WTC11 (cell line): ENCODE results near the gene PDE4B. TPM values are rescaled to one million over a fixed set of nuclear protein-coding genes. Genes with fewer than 3 reads are reported as not detected.

Experiments used
- ATAC-seq: fragments of 200-7000 bp; cut with Tn5 transposase; 2 replicates; pipeline ENCODE4 v1.10.0; 2021; ENCODE audit warnings: mild to moderate bottlenecking, moderate library complexity
- CTCF ChIA-PET: fragments of 300-600 bp; sonication (Branson Sonifier 250); formaldehyde crosslinking; loops from one replicate; lab custom pipeline; 2021; ENCODE audit warnings: antibody characterized with exemption; lab: Charles Lee
- POLR2A ChIA-PET: fragments of 350-600 bp; sonication (Branson Sonifier 250); formaldehyde crosslinking; loops from one replicate; lab custom pipeline; 2021; ENCODE audit warnings: antibody characterized with exemption; lab: Charles Lee
- DNase-seq: peaks from one replicate; pipeline ENCODE4 v3.0.0; 2021; ENCODE audit warnings: low spot score
- H3K27ac Mint-ChIP-seq: 2 replicates; pipeline ENCODE4 v1.8.0; 2021; ENCODE audit warnings: mixed read lengths
- H3K27me3 Mint-ChIP-seq: 2 replicates; pipeline ENCODE4 v1.8.0; 2021; ENCODE audit warnings: low read depth, mild to moderate bottlenecking, moderate library complexity, mixed read lengths
- H3K36me3 Mint-ChIP-seq: 2 replicates; pipeline ENCODE4 v1.8.0; 2021; ENCODE audit warnings: mixed read lengths
- H3K4me1 Mint-ChIP-seq: 2 replicates; pipeline ENCODE4 v1.8.0; 2022; ENCODE audit warnings: mixed read lengths
- H3K4me3 Mint-ChIP-seq: 2 replicates; pipeline ENCODE4 v1.8.0; 2021; ENCODE audit warnings: mild to moderate bottlenecking, moderate library complexity, mixed read lengths
- H3K9me3 Mint-ChIP-seq: 2 replicates; pipeline ENCODE4 v1.8.0; 2021; ENCODE audit warnings: mixed read lengths
- CBFB ChIP-seq: sonication (generic); formaldehyde crosslinking; IDR thresholded peaks from 2 replicates; pipeline ENCODE4 v1.8.1; 2022; ENCODE audit warnings: mild to moderate bottlenecking, low read depth, missing genetic modification reagents
- CREB1 ChIP-seq: sonication (generic); formaldehyde crosslinking; IDR thresholded peaks from 2 replicates; pipeline ENCODE4 v1.8.0; 2023; ENCODE audit warnings: mild to moderate bottlenecking, missing genetic modification reagents
- ESRRA ChIP-seq: sonication (generic); formaldehyde crosslinking; IDR thresholded peaks from 2 replicates; pipeline ENCODE4 v1.8.1; 2022; ENCODE audit warnings: mild to moderate bottlenecking, missing genetic modification reagents, borderline replicate concordance
- GRHL2 ChIP-seq: fragments of 250-450 bp; sonication (Bioruptor Pico); IDR thresholded peaks from 2 replicates; pipeline ENCODE4 v1.8.0; 2022; ENCODE audit warnings: mild to moderate bottlenecking, moderate library complexity; ENCODE audit not compliant: insufficient replicate concordance, severe bottlenecking
- IRF2 ChIP-seq: sonication (generic); formaldehyde crosslinking; IDR thresholded peaks from 2 replicates; pipeline ENCODE4 v1.8.0; 2022; ENCODE audit warnings: low read depth, missing genetic modification reagents, borderline replicate concordance
- JAZF1 ChIP-seq: fragments of 250-450 bp; sonication (Bioruptor Pico); IDR thresholded peaks from 2 replicates; pipeline ENCODE4 v1.9.0; 2021; ENCODE audit warnings: moderate library complexity, mild to moderate bottlenecking, inconsistent platforms
- JUN ChIP-seq: sonication (generic); formaldehyde crosslinking; IDR thresholded peaks from 2 replicates; pipeline ENCODE4 v1.8.0; 2023; ENCODE audit warnings: mild to moderate bottlenecking, missing genetic modification reagents
- MXD4 ChIP-seq: fragments of 250-450 bp; sonication (Bioruptor Pico); IDR thresholded peaks from 2 replicates; pipeline ENCODE4 v1.8.0; 2021; ENCODE audit warnings: mild to moderate bottlenecking, moderate library complexity, borderline replicate concordance
- OVOL2 ChIP-seq: fragments of 250-450 bp; sonication (Bioruptor Pico); IDR thresholded peaks from 2 replicates; pipeline ENCODE4 v1.9.0; 2021; ENCODE audit warnings: mild to moderate bottlenecking, borderline replicate concordance
- RELA ChIP-seq: sonication (generic); formaldehyde crosslinking; IDR thresholded peaks from 2 replicates; pipeline ENCODE4 v1.8.1; 2022; ENCODE audit warnings: missing genetic modification reagents, mild to moderate bottlenecking, borderline replicate concordance
- TEAD1 ChIP-seq: sonication (generic); formaldehyde crosslinking; IDR thresholded peaks from 2 replicates; pipeline ENCODE4 v1.8.0; 2022; ENCODE audit warnings: mild to moderate bottlenecking, missing genetic modification reagents
- ZNF121 ChIP-seq: sonication (generic); formaldehyde crosslinking; IDR thresholded peaks from 2 replicates; pipeline ENCODE4 v1.8.0; 2023; ENCODE audit warnings: missing genetic modification reagents
- ZNF138 ChIP-seq: sonication (generic); formaldehyde crosslinking; conservative IDR thresholded peaks from 2 replicates; pipeline ENCODE4 v1.8.1; 2022; ENCODE audit warnings: mild to moderate bottlenecking, moderate library complexity, missing genetic modification reagents
- total RNA-seq: library from RNA; stranded (reverse); gene quantifications from 3 replicates; pipeline ENCODE4 v1.2.3, GENCODE V29; 2021
- TF ChIP-seq, protein P1 (sequence below): sonication (generic); formaldehyde crosslinking; IDR thresholded peaks from 2 replicates; pipeline ENCODE4 v1.8.1; 2022; ENCODE audit warnings: mild to moderate bottlenecking, moderate library complexity, missing genetic modification reagents
- TF ChIP-seq, protein P2 (sequence below): sonication (generic); formaldehyde crosslinking; IDR thresholded peaks from 2 replicates; pipeline ENCODE4 v1.8.1; 2023; ENCODE audit warnings: mild to moderate bottlenecking, missing genetic modification reagents, borderline replicate concordance
- TF ChIP-seq, protein P3 (sequence below): sonication (generic); formaldehyde crosslinking; IDR thresholded peaks from 2 replicates; pipeline ENCODE4 v1.8.1; 2023; ENCODE audit warnings: mild to moderate bottlenecking, missing genetic modification reagents, moderate library complexity
- TF ChIP-seq, protein P4 (sequence below): fragments of 250-450 bp; sonication (Bioruptor Pico); IDR thresholded peaks from 2 replicates; pipeline ENCODE4 v1.9.0; 2021; ENCODE audit warnings: moderate library complexity, mild to moderate bottlenecking, inconsistent platforms, borderline replicate concordance
- TF ChIP-seq, protein P5 (sequence below): sonication (generic); formaldehyde crosslinking; IDR thresholded peaks from 2 replicates; pipeline ENCODE4 v1.8.0; 2023; ENCODE audit warnings: mild to moderate bottlenecking, missing genetic modification reagents

The PDE4B gene
- total RNA-seq, 1 experiment from 2014 or later, result 8.0 TPM

DNA sequence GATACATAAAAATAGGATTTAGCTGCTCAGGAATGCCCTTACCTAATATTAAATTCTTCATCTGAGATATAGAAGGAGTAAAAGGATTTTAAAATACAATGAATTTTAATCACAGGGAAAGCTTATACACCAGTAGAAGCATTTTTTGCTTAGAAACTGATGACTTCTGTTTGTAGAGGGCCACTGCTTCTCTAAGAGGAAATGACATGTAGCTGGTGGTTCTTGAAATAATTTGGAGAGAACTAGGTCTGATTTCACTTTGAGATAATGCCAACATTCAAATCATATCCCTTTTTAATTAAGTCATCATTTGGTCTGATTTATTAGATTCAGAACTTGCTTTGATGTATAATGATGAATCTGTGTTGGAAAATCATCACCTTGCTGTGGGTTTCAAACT is 574.7 kb downstream of the PDE4B start:
- DNase-seq (no peak), ATAC-seq (no peak)
- ChIA-PET POLR2A (no interaction called here), CTCF (interaction anchor here (1.2 kb wide), 1 partner anchor 79 kb away, joined by 3 read pairs; no protein-coding TSS in a partner anchor)
- Mint-ChIP-seq H3K4me1 (0 out of 2 replicates have a peak, but pooled peaks cover 3% of the 10 kb centered on the region), H3K27ac (no peak overlapping the region), H3K4me3 (no peak overlapping the region), H3K9me3 (no peaks in the 10 kb centered on the region), H3K36me3 (peaks cover 65% of the 10 kb centered on the region), H3K27me3 (no peaks in the 10 kb centered on the region)
- TF ChIP-seq ESRRA (CRISPR knock-in tag) (no peak), RELA (CRISPR knock-in tag) (no peak), JAZF1 (no peak), GRHL2 (CRISPR knock-in tag) (no peak), OVOL2 (CRISPR knock-in tag) (no peak), ZNF138 (CRISPR knock-in tag) (no peak), ZNF121 (CRISPR knock-in tag) (no peak), MXD4 (CRISPR knock-in tag) (no peak)
- TF ChIP-seq, protein P1, sequence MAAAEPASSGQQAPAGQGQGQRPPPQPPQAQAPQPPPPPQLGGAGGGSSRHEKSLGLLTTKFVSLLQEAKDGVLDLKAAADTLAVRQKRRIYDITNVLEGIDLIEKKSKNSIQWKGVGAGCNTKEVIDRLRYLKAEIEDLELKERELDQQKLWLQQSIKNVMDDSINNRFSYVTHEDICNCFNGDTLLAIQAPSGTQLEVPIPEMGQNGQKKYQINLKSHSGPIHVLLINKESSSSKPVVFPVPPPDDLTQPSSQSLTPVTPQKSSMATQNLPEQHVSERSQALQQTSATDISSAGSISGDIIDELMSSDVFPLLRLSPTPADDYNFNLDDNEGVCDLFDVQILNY (CRISPR knock-in tag), result no peak
- TF ChIP-seq, protein P2, sequence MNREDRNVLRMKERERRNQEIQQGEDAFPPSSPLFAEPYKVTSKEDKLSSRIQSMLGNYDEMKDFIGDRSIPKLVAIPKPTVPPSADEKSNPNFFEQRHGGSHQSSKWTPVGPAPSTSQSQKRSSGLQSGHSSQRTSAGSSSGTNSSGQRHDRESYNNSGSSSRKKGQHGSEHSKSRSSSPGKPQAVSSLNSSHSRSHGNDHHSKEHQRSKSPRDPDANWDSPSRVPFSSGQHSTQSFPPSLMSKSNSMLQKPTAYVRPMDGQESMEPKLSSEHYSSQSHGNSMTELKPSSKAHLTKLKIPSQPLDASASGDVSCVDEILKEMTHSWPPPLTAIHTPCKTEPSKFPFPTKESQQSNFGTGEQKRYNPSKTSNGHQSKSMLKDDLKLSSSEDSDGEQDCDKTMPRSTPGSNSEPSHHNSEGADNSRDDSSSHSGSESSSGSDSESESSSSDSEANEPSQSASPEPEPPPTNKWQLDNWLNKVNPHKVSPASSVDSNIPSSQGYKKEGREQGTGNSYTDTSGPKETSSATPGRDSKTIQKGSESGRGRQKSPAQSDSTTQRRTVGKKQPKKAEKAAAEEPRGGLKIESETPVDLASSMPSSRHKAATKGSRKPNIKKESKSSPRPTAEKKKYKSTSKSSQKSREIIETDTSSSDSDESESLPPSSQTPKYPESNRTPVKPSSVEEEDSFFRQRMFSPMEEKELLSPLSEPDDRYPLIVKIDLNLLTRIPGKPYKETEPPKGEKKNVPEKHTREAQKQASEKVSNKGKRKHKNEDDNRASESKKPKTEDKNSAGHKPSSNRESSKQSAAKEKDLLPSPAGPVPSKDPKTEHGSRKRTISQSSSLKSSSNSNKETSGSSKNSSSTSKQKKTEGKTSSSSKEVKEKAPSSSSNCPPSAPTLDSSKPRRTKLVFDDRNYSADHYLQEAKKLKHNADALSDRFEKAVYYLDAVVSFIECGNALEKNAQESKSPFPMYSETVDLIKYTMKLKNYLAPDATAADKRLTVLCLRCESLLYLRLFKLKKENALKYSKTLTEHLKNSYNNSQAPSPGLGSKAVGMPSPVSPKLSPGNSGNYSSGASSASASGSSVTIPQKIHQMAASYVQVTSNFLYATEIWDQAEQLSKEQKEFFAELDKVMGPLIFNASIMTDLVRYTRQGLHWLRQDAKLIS (CRISPR knock-in tag), result no peak
- TF ChIP-seq, protein P3, sequence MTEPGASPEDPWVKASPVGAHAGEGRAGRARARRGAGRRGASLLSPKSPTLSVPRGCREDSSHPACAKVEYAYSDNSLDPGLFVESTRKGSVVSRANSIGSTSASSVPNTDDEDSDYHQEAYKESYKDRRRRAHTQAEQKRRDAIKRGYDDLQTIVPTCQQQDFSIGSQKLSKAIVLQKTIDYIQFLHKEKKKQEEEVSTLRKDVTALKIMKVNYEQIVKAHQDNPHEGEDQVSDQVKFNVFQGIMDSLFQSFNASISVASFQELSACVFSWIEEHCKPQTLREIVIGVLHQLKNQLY (CRISPR knock-in tag), result no peak
- TF ChIP-seq, protein P4, sequence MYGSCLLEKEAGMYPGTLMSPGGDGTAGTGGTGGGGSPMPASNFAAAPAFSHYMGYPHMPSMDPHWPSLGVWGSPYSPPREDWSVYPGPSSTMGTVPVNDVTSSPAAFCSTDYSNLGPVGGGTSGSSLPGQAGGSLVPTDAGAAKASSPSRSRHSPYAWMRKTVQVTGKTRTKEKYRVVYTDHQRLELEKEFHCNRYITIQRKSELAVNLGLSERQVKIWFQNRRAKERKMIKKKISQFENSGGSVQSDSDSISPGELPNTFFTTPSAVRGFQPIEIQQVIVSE (CRISPR knock-in tag), result no peak

DNA sequence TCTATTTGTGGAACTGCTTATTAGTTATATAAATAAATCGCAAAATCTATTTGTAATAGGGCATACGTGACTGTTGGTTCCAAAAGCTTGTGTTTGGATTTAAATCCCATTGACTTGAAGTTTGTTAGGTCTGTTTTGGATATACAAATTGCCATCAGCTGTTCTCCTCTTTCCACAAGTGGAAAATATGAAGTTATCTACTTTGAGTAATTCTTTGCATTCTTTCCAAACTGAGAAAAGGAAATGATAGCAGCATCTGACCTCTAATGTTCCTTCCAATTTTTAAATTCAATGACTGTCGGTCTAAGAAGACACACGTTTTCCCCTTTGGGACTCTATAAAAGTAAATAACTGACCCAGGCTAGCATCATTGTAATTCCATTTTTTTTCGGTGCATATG is 575.6 kb downstream of the PDE4B start:
- Mint-ChIP-seq H3K4me1 (0 out of 2 replicates have a peak, but pooled peaks cover 3% of the 10 kb centered on the region), H3K36me3 (peaks cover 66% of the 10 kb centered on the region), H3K9me3 (no peaks in the 10 kb centered on the region), H3K27ac (no peak overlapping the region)
- TF ChIP-seq JUN (CRISPR knock-in tag) (no peak), TEAD1 (CRISPR knock-in tag) (no peak), CBFB (CRISPR knock-in tag) (no peak), CREB1 (CRISPR knock-in tag) (no peak), IRF2 (CRISPR knock-in tag) (no peak)
- TF ChIP-seq, protein P5, sequence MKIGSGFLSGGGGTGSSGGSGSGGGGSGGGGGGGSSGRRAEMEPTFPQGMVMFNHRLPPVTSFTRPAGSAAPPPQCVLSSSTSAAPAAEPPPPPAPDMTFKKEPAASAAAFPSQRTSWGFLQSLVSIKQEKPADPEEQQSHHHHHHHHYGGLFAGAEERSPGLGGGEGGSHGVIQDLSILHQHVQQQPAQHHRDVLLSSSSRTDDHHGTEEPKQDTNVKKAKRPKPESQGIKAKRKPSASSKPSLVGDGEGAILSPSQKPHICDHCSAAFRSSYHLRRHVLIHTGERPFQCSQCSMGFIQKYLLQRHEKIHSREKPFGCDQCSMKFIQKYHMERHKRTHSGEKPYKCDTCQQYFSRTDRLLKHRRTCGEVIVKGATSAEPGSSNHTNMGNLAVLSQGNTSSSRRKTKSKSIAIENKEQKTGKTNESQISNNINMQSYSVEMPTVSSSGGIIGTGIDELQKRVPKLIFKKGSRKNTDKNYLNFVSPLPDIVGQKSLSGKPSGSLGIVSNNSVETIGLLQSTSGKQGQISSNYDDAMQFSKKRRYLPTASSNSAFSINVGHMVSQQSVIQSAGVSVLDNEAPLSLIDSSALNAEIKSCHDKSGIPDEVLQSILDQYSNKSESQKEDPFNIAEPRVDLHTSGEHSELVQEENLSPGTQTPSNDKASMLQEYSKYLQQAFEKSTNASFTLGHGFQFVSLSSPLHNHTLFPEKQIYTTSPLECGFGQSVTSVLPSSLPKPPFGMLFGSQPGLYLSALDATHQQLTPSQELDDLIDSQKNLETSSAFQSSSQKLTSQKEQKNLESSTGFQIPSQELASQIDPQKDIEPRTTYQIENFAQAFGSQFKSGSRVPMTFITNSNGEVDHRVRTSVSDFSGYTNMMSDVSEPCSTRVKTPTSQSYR (CRISPR knock-in tag), result no peak
- TF ChIP-seq, all 79 proteins: peak for 0
- DNase-seq (no peak), ATAC-seq (no peak)
- ChIA-PET CTCF (interaction anchor here (1.2 kb wide), 1 partner anchor 78 kb away, joined by 3 read pairs; no protein-coding TSS in a partner anchor), POLR2A (no interaction called here)
- no peaks in the 10 kb centered on the region for H3K27me3 Mint-ChIP-seq
- no peak overlapping the region for H3K4me3 Mint-ChIP-seq
